K562 (cell line): ENCODE results near the gene RNF114. TPM values are rescaled to one million over a fixed set of nuclear protein-coding genes. Genes with fewer than 3 reads are reported as not detected.

ENCODE experiments used
- C11orf30 ChIP-seq: fragments of 450-650 bp; IDR thresholded peaks from 2 replicates; pipeline ENCODE4 v1.6.1; 2016; ENCODE audit warnings: low read depth, mild to moderate bottlenecking
- FOSL1 ChIP-seq: fragments of 200-800 bp; sonication (Bioruptor generic); conservative IDR thresholded peaks from 2 replicates; pipeline ENCODE4 v1.6.1; 2016; ENCODE audit warnings: missing genetic modification characterization, missing compliant biosample characterization
- JUN ChIP-seq, 2 experiments: sonication (generic) in 1 of 2; formaldehyde crosslinking in 1 of 2; IDR thresholded peaks; 2 replicates each; pipeline versions ENCODE4 v1.6.1 to v1.8.0; 2012 to 2022; ENCODE audit warnings: borderline replicate concordance in 2 of 2, mild to moderate bottlenecking in 2 of 2, improper control_type of control experiment in 1 of 2, low read depth in 1 of 2, low read length in 1 of 2, missing genetic modification reagents in 1 of 2
- KDM2B ChIP-seq: fragments of 250-450 bp; sonication (Bioruptor Pico); IDR thresholded peaks from 2 replicates; pipeline ENCODE4 v1.8.0; 2021; ENCODE audit warnings: mild to moderate bottlenecking, moderate library complexity
- KLF6 ChIP-seq: fragments of 250-450 bp; sonication (Bioruptor Pico); IDR thresholded peaks from 2 replicates; pipeline ENCODE4 v1.4.0; 2020; ENCODE audit warnings: mild to moderate bottlenecking, moderate library complexity, borderline replicate concordance
- LCOR ChIP-seq: sonication (generic); formaldehyde crosslinking; IDR thresholded peaks from 2 replicates; pipeline ENCODE4 v1.8.0; 2022; ENCODE audit warnings: mild to moderate bottlenecking, missing genetic modification reagents
- NCOA2 ChIP-seq, 2 experiments: fragments of 450-650 bp; IDR thresholded peaks; 2 replicates each; pipeline ENCODE4 v1.6.1; 2018; ENCODE audit warnings: mild to moderate bottlenecking in 2 of 2, moderate library complexity in 1 of 2; ENCODE audit not compliant: partially characterized antibody in 2 of 2
- PHB ChIP-seq: fragments of 250-450 bp; sonication (Bioruptor Pico); IDR thresholded peaks from 2 replicates; pipeline ENCODE4 v1.5.0; 2021
- SOX6 ChIP-seq: fragments of 450-650 bp; IDR thresholded peaks from 2 replicates; pipeline ENCODE4 v1.6.1; 2014; ENCODE audit warnings: mild to moderate bottlenecking
- ZNF445 ChIP-seq: fragments of 250-450 bp; sonication (Bioruptor Pico); IDR thresholded peaks from 2 replicates; pipeline ENCODE4 v1.4.0; 2020; ENCODE audit warnings: low read depth, mild to moderate bottlenecking, moderate library complexity
- polyA plus RNA-seq, 8 experiments: library from polyadenylated mRNA; depleted of rRNA in 4 of 8; stranded (reverse) in 5 of 8; unstranded in 3 of 8; fragments of >200 nt; fragmentation: Nextera tagmentation in 2 of 8; fragmentation: Illumina TruSeq in 1 of 8; extraction: Ambion mirVana in 2 of 8; extraction: Trizol in 1 of 8; gene quantifications; 2 replicates each; pipeline versions ENCODE4 v1.2.1 to v1.2.3, GENCODE V29; 2011 to 2014; ENCODE audit warnings: inconsistent platforms in 1 of 8, missing spikeins in 1 of 8
- total RNA-seq, 7 experiments: library from RNA; depleted of rRNA in 6 of 7; stranded (reverse); fragments of >200 nt in 6 of 7; fragmentation: Illumina TruSeq in 2 of 7; extraction: Trizol in 2 of 7; gene quantifications; 2 replicates each; pipeline versions ENCODE4 v1.2.1 to v1.2.3, GENCODE V29; 2011 to 2021; ENCODE audit warnings: low replicate concordance in 1 of 7
- TF ChIP-seq, protein P1 (sequence below): fragments of 450-650 bp; formaldehyde crosslinking; IDR thresholded peaks from 2 replicates; pipeline ENCODE4 v1.4.0; 2020; ENCODE audit warnings: mild to moderate bottlenecking, moderate library complexity
- TF ChIP-seq, protein P2 (sequence below), 2 experiments: fragments of 450-650 bp in 1 of 2; sonication (generic) in 1 of 2; formaldehyde crosslinking in 1 of 2; IDR thresholded peaks in 1 of 2; conservative IDR thresholded peaks in 1 of 2; 2 replicates each; pipeline versions ENCODE4 v1.6.1 to v1.8.1; 2016 to 2023; ENCODE audit warnings: mild to moderate bottlenecking in 2 of 2, moderate library complexity in 2 of 2, inconsistent platforms in 1 of 2, missing genetic modification reagents in 1 of 2
- TF ChIP-seq, protein P3 (sequence below), 2 experiments: fragments of 250-450 bp in 1 of 2; fragments of 450-650 bp in 1 of 2; sonication (Bioruptor Pico) in 1 of 2; IDR thresholded peaks; 2 replicates each; pipeline versions ENCODE4 v1.6.1 to v1.8.0; 2016 to 2021; ENCODE audit warnings: mild to moderate bottlenecking in 2 of 2, moderate library complexity in 2 of 2, missing compliant biosample characterization in 1 of 2, missing genetic modification characterization in 1 of 2
- TF ChIP-seq, protein P4 (sequence below): sonication (generic); formaldehyde crosslinking; IDR thresholded peaks from 2 replicates; pipeline ENCODE4 v1.8.0; 2023; ENCODE audit warnings: mild to moderate bottlenecking, missing genetic modification reagents
- TF ChIP-seq, protein P5 (sequence below): fragments of 250-450 bp; sonication (Bioruptor Pico); IDR thresholded peaks from 2 replicates; pipeline ENCODE4 v1.9.0; 2021; ENCODE audit warnings: mild to moderate bottlenecking

The RNF114 gene
- total and polyA plus RNA-seq, 9 of the 15 experiments (the other 6 are each of a cell fraction or from before 2014, with no cell fraction given) = 38.6 to 111 (median 62.6) TPM

DNA sequence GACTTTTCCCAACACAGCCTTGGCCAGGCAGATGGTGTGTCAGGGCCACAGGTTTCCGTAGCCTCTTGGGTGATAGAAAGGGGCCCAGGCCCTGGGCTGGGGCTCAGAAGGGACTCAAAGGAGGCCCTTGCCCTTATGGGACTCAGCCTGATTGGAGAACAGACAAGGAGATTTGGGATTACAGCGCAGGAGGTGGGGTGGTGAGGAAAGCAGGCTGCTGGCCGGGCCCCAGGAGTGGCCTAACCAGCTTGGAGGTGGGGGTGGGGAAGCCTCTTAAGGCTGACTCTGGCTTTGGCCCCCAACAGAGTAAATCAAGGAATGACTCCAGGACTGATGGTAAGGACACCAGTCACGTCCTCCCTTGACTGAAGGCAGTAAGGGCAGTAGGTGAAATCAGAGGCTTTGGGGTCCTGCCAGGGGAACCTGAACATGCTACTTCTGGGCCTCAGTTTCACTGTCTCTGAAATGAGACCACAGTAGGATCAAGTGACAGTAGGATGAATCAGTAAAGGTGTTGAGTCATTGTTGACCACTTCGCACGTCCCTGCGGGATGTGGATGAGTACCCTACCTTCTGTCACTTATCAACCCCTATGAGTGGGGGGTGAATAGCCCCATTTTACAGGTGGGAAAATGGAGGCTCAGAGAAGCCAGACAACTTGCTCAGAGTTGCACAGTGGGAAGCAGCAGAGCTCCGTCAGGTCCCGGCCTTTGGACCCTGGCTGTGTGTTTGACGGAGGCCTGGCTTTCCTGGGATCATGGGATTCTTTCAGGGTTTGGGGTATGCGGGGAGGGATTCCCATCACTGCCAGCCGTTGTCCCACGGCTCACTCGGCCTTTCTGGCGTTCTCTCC is 51.0 kb downstream of the RNF114 start (continued):
- TF ChIP-seq, protein P1, sequence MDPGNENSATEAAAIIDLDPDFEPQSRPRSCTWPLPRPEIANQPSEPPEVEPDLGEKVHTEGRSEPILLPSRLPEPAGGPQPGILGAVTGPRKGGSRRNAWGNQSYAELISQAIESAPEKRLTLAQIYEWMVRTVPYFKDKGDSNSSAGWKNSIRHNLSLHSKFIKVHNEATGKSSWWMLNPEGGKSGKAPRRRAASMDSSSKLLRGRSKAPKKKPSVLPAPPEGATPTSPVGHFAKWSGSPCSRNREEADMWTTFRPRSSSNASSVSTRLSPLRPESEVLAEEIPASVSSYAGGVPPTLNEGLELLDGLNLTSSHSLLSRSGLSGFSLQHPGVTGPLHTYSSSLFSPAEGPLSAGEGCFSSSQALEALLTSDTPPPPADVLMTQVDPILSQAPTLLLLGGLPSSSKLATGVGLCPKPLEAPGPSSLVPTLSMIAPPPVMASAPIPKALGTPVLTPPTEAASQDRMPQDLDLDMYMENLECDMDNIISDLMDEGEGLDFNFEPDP (CRISPR knock-in tag) = no peak
- no peak for TF ChIP-seq PHB (CRISPR knock-in tag)
- TF ChIP-seq, protein P2, sequence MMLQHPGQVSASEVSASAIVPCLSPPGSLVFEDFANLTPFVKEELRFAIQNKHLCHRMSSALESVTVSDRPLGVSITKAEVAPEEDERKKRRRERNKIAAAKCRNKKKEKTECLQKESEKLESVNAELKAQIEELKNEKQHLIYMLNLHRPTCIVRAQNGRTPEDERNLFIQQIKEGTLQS (IDR thresholded peaks at IDR 0.05) = peak; percentile 51; the same call in 1 of the 2 replicates
- TF ChIP-seq, protein P2 (CRISPR knock-in tag; conservative IDR thresholded peaks at IDR 0.05) = no peak
- TF ChIP-seq C11orf30 = no peak
- TF ChIP-seq NCOA2 (IDR thresholded peaks at IDR 0.05; ENCODE audit: partially characterized antibody in 2 of 2) = no peak
- TF ChIP-seq, protein P3, sequence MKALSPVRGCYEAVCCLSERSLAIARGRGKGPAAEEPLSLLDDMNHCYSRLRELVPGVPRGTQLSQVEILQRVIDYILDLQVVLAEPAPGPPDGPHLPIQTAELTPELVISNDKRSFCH (CRISPR knock-in tag; IDR thresholded peaks at IDR 0.05) = no peak
- TF ChIP-seq, protein P3 (tag; IDR thresholded peaks at IDR 0.05) = peak; percentile 23; the same call in 1 of the 2 replicates
- TF ChIP-seq ZNF445 (CRISPR knock-in tag) = no peak
- TF ChIP-seq, protein P4, sequence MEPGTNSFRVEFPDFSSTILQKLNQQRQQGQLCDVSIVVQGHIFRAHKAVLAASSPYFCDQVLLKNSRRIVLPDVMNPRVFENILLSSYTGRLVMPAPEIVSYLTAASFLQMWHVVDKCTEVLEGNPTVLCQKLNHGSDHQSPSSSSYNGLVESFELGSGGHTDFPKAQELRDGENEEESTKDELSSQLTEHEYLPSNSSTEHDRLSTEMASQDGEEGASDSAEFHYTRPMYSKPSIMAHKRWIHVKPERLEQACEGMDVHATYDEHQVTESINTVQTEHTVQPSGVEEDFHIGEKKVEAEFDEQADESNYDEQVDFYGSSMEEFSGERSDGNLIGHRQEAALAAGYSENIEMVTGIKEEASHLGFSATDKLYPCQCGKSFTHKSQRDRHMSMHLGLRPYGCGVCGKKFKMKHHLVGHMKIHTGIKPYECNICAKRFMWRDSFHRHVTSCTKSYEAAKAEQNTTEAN (CRISPR knock-in tag) = no peak
- TF ChIP-seq LCOR (CRISPR knock-in tag) = no peak
- no peak for TF ChIP-seq SOX6
- peak; percentile 61 for TF ChIP-seq FOSL1 (tag)
- TF ChIP-seq, protein P5, sequence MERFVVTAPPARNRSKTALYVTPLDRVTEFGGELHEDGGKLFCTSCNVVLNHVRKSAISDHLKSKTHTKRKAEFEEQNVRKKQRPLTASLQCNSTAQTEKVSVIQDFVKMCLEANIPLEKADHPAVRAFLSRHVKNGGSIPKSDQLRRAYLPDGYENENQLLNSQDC (CRISPR knock-in tag) = no peak
- TF ChIP-seq JUN (IDR thresholded peaks at IDR 0.05; ENCODE audit: borderline replicate concordance, low read depth, low read length) = peak; percentile 34; the same call in 1 of the 2 replicates
- no peak for TF ChIP-seq JUN (CRISPR knock-in tag; IDR thresholded peaks at IDR 0.05; ENCODE audit: borderline replicate concordance)
- no peak for TF ChIP-seq KLF6 (CRISPR knock-in tag)
- no peak for TF ChIP-seq KDM2B
